LHCN-M2 (cell line): Measurements from ENCODE around the gene TENM4. TPM values are rescaled to one million over a fixed set of nuclear protein-coding genes. Genes with fewer than 3 reads are reported as not detected.
A peak's percentile ranks its signal among the peaks of the same experiment; 100 is the strongest.
"Not testable (repeated sequence)": the region's sequence is repeated elsewhere in the genome, so short reads cannot be mapped to it uniquely, and the experiment has no call there.

Source experiments
- DNase-seq: peaks from one replicate; pipeline ENCODE4 v3.0.0-alpha.2; 2012; ENCODE audit warnings: low read depth
- total RNA-seq: library from RNA; depleted of rRNA; stranded (reverse); fragments of >200 nt; gene quantifications from 2 replicates; pipeline ENCODE4 v1.2.3, GENCODE V29; 2014

TENM4 gene
- total RNA-seq, 1 experiment from 2014 or later, result 0.06 TPM

DNA sequence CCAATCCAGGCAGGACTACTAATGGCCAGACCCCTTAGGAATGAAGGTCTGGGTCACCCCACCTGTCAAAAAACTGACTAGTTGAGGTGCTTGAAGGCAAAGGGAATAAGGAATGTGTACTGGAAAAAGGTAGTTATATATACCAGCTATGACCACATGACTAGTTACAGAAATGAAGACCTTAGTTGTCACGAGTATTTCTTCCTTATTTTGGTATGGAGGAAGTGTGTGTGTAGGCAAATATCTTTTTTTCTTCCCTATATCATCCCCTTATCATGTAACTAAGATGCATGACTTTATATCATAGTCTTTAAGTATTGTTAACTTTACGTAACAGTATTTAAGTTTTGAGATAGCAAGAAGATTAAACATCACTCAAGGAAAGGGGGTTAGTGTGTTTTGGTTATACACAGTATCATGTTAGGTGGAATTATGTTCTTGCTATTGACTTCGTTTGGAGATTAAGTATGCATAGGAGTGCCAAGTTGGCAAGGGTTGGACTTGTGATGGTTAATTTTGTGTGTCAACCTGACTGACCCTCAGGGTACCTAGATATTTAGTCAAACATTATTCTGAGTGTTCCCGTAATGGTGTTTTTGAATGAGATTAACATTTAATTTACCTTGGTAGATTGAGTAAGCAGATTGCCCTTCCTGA is 828.0 kb downstream of the TENM4 start:
- DNase-seq, result no peak

- DNase-seq, result not testable (repeated sequence)
These were observed 831.5 kb downstream of the TENM4 start for GRCh38 chr11:78609321-78609720.

- no peak for DNase-seq
These were observed 833.1 kb downstream of the TENM4 start for GRCh38 chr11:78607696-78608095.

DNA sequence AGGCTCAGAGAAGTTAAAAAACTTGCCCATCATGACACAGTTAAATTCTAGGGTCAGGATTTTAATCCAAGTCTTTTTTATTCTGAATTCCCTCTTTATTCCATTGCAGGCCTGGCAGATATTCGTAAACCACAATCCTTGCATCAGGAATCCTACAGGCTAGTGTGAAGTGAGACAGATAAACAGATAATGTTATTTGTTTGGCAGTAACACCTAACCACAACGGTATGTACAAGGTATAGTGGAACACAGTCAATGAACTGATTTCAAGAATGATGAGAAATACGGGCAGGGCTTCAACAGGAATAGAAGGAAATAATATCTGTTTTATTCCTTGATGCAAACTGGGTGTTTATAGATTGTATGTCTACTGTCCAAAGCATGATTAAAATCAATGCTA is 834.2 kb downstream of the TENM4 start:
- DNase-seq, result no peak

DNA sequence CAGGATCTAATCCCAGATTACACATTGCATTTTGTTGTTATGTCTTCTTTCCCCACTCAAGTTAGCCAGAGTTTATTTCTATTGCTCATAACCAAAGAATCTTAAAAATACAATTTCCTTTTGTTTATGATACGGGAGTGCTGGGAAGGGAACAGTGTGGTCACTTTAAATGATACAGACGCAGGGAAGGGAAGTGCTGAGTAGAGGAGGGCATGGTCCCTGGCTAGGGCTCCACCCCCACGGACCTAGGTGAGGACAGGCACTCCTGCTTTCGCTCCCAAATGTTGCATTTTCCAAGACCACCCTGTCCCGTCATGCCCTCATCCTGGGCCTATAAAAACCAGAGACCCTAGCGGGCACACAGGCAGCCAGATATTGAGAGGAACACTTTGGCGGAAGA is 835.5 kb downstream of the TENM4 start:
- DNase-seq, result peak; percentile 4

- no peak for DNase-seq
These were observed 837.0 kb downstream of the TENM4 start for GRCh38 chr11:78603792-78604191.
